ENCODE data around the gene ZBTB2. TPM values are rescaled to one million over a fixed set of nuclear protein-coding genes. Genes with fewer than 3 reads are reported as not detected.

Gene ZBTB2, protein sequence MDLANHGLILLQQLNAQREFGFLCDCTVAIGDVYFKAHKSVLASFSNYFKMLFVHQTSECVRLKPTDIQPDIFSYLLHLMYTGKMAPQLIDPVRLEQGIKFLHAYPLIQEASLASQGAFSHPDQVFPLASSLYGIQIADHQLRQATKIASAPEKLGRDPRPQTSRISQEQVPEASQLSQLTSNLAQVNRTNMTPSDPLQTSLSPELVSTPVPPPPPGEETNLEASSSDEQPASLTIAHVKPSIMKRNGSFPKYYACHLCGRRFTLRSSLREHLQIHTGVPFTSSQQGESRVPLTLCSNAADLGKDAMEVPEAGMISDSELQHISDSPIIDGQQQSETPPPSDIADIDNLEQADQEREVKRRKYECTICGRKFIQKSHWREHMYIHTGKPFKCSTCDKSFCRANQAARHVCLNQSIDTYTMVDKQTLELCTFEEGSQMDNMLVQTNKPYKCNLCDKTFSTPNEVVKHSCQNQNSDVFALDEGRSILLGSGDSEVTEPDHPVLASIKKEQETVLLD
- 10 to 100 TPM in 3 of 6 donors, 1 to 10 TPM in 3; 4.2 to 18.5 (median 10.9) TPM for total RNA-seq

- Histone ChIP-seq H3K4me3 (peak within 1 kb of the TSS; percentile 97 to 98 (median 98)), H3K27ac (peak within 1 kb of the TSS; percentile 98 to 100 (median 100)), H3K4me1 (peaks cover 41 to 50% (median 43%) of the 10 kb centered on the region in 4 donors), H3K27me3 (no peaks in the 10 kb centered on the region), H3K9me3 (no peaks in the 10 kb centered on the region), H3K36me3 (no peaks in the 10 kb centered on the region)
- peak in 2 of 4 donors; percentile 26 to 35 for TF ChIP-seq POLR2A (IDR thresholded peaks at IDR 0.05)
- TF ChIP-seq, protein P1, sequence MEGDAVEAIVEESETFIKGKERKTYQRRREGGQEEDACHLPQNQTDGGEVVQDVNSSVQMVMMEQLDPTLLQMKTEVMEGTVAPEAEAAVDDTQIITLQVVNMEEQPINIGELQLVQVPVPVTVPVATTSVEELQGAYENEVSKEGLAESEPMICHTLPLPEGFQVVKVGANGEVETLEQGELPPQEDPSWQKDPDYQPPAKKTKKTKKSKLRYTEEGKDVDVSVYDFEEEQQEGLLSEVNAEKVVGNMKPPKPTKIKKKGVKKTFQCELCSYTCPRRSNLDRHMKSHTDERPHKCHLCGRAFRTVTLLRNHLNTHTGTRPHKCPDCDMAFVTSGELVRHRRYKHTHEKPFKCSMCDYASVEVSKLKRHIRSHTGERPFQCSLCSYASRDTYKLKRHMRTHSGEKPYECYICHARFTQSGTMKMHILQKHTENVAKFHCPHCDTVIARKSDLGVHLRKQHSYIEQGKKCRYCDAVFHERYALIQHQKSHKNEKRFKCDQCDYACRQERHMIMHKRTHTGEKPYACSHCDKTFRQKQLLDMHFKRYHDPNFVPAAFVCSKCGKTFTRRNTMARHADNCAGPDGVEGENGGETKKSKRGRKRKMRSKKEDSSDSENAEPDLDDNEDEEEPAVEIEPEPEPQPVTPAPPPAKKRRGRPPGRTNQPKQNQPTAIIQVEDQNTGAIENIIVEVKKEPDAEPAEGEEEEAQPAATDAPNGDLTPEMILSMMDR (IDR thresholded peaks at IDR 0.05), result no peak
- peak; percentile 84 to 94 for DNase-seq
- peak; percentile 18 to 28 for ATAC-seq (ENCODE audit: low FRiP score in 2 of 2)
- 0 to 1% methylated on average over 18 to 32 of the region's 57 CpGs for WGBS, 2 donors
These were observed at the start of gene ZBTB2 for GRCh38 chr6:151391471-151392413. ZBTB2 (minus strand) TSS chr6:151391559; CDS start chr6:151373637, 17,922 bp downstream.

DNA sequence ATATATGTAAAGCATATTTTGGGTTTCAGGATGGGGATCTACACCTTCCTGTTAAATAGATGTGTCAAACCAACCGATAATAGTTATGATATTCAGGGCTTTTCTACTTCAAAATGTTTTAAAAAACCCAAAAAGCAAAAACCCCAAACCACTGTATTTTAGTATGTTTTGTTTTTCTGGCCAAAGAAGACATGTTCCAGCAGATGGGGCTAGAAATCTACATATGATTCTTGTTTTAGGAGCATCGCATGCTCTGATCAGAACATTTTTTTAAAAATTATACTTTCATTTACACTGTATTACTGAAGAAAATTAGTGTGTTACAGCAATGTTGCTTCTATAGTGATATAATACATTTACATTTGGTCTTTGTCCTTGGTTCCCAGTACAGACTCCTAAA, 49.6 kb upstream of the ZBTB2 start:
- H3K4me3 ChIP-seq, result no peak overlapping the region
- no peak overlapping the region for H3K27ac ChIP-seq
- DNase-seq (no peak), ATAC-seq (ENCODE audit: low FRiP score in 2 of 2) (no peak)
- peaks cover 17 to 23% (median 20%) of the 10 kb centered on the region in 4 donors for H3K4me1 ChIP-seq
- no peaks in the 10 kb centered on the region for H3K27me3 ChIP-seq
- 62 to 64% methylated on average over 2 of the region's 2 CpGs for WGBS, 2 donors
- H3K36me3 ChIP-seq, result peaks cover 0 to 4% (median 0%) of the 10 kb centered on the region in 4 donors
- TF ChIP-seq, protein P1 (IDR thresholded peaks at IDR 0.05), result peak in 3 of 6 experiments; percentile 8 to 23 (median 21)
- no peak for TF ChIP-seq POLR2AphosphoS5 (IDR thresholded peaks at IDR 0.05)
- TF ChIP-seq POLR2A (IDR thresholded peaks at IDR 0.05), result no peak
- no peaks in the 10 kb centered on the region for H3K9me3 ChIP-seq

DNA sequence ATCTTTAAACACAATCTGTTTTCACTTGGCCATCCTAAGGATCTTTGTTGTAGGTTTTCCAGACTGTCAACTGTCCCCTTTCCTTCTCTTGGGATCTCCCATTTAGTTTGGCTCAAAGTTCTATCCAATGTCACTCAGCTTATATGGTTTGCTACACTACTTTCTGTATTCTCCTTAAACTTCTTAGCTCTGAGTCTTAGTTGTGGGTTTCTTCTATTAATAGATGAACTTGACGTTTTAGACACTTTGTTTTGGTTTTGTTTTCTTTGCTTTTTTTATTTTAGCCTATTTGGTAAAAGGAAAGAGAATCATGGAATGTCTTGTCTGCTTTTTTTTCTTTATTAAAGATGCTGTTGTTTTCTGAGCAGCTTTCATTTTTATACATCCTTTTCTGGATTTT, 49.1 kb upstream of the ZBTB2 start:
- Histone ChIP-seq H3K27me3 (no peaks in the 10 kb centered on the region), H3K9me3 (no peaks in the 10 kb centered on the region), H3K36me3 (peaks cover 0 to 5% (median 0%) of the 10 kb centered on the region in 4 donors), H3K4me3 (no peak overlapping the region), H3K4me1 (peaks cover 13 to 20% (median 16%) of the 10 kb centered on the region in 4 donors), H3K27ac (no peak overlapping the region)
- TF ChIP-seq POLR2AphosphoS5 (IDR thresholded peaks at IDR 0.05), result no peak
- no peak for TF ChIP-seq EP300 (IDR thresholded peaks at IDR 0.05)
- TF ChIP-seq, protein P1 (IDR thresholded peaks at IDR 0.05), result no peak
- no peak for TF ChIP-seq POLR2A (IDR thresholded peaks at IDR 0.05)
- WGBS, 2 donors, result 27 to 29% methylated on average over 1 of the region's 1 CpG
- DNase-seq (no peak), ATAC-seq (ENCODE audit: low FRiP score in 2 of 2) (no peak)

DNA sequence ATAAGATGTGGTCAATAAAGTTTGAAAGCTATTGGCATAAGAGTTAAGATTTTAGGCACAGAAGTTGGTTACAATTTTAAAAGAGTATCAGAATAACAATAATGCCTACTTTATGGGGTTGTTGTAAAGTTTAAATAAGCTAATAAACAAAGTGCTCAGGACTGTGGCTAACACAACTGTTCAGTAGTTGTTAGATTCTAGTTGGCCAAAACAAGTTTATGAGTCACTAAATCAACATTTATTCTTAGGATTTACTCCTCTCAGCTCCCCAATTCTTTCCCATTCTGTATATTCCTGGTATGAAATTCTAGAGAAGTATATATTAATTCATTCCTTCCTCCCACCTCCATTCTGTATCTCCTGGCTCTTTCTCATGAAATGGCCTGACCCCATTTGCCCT, 46.0 kb upstream of the ZBTB2 start:
- H3K4me1 ChIP-seq, result peaks cover 0 to 13% (median 7%) of the 10 kb centered on the region in 4 donors
- peaks cover 0 to 10% (median 3%) of the 10 kb centered on the region in 4 donors for H3K36me3 ChIP-seq
- H3K27ac ChIP-seq, result no peak overlapping the region
- H3K9me3 ChIP-seq, result no peaks in the 10 kb centered on the region
- no peak overlapping the region for H3K4me3 ChIP-seq
- ATAC-seq (ENCODE audit: low FRiP score in 2 of 2) (no peak), DNase-seq (no peak)
- TF ChIP-seq POLR2A (IDR thresholded peaks at IDR 0.05), result no peak
- TF ChIP-seq, protein P1 (IDR thresholded peaks at IDR 0.05), result no peak
- no peak for TF ChIP-seq EP300 (IDR thresholded peaks at IDR 0.05)
- TF ChIP-seq POLR2AphosphoS5 (IDR thresholded peaks at IDR 0.05), result no peak
- H3K27me3 ChIP-seq, result no peaks in the 10 kb centered on the region

Measured in upper lobe of left lung (tissue), 6 donors.